Heart left ventricle (tissue), 16 donors: ENCODE results near the gene SPEM3. TPM values are rescaled to one million over a fixed set of nuclear protein-coding genes. Genes with fewer than 3 reads are reported as not detected.
"Not testable (repeated sequence)": the region's sequence is repeated elsewhere in the genome, so short reads cannot be mapped to it uniquely, and the experiment has no call there.

Source experiments
- ATAC-seq, 4 donors: fragments of 200-7000 bp; cut with Tn5 transposase; one replicate each; pipeline ENCODE4 v1.9.1; 2020 to 2022; ENCODE audit warnings: moderate library complexity in 4 of 4, mild to moderate bottlenecking in 3 of 4, moderate number of reproducible peaks in 1 of 4
- DNase-seq, 5 donors: peaks; one replicate each; pipeline ENCODE4 v3.0.0-alpha.2; 2020
- H3K27ac ChIP-seq, 12 donors: fragments of 200-600 bp; sonication (generic) in 4 of 12; one replicate each; pipeline versions ENCODE4 v1.5.0 to v1.8.0; 2016 to 2022; ENCODE audit warnings: mild to moderate bottlenecking in 2 of 12
- H3K27me3 ChIP-seq, 9 donors: fragments of 200-600 bp; sonication (generic) in 2 of 9; one replicate each; pipeline versions ENCODE4 v1.5.1 to v1.8.0; 2016 to 2022; ENCODE audit warnings: mild to moderate bottlenecking in 3 of 9
- H3K36me3 ChIP-seq, 9 donors: fragments of 200-600 bp; sonication (generic) in 2 of 9; one replicate each; pipeline versions ENCODE4 v1.5.0 to v1.8.0; 2018 to 2022; ENCODE audit warnings: mild to moderate bottlenecking in 2 of 9
- H3K4me1 ChIP-seq, 12 donors: fragments of 200-600 bp; sonication (generic) in 4 of 12; one replicate each; pipeline versions ENCODE4 v1.5.0 to v1.8.0; 2016 to 2022; ENCODE audit warnings: mild to moderate bottlenecking in 3 of 12
- H3K4me3 ChIP-seq, 12 donors: fragments of 200-600 bp; sonication (generic) in 4 of 12; one replicate each; pipeline versions ENCODE4 v1.5.0 to v1.8.0; 2017 to 2022; ENCODE audit warnings: mild to moderate bottlenecking in 9 of 12, moderate library complexity in 4 of 12
- H3K9me3 ChIP-seq, 12 donors: fragments of 200-600 bp; sonication (generic) in 4 of 12; one replicate each; pipeline versions ENCODE4 v1.5.0 to v1.8.0; 2016 to 2022; ENCODE audit warnings: mild to moderate bottlenecking in 1 of 12
- CTCF ChIP-seq, 12 donors: fragments of 200-600 bp; sonication (generic) in 4 of 12; IDR thresholded peaks; one replicate each; pipeline versions ENCODE4 v1.5.0 to v1.8.0; 2018 to 2022; ENCODE audit warnings: antibody characterized with exemption in 12 of 12, mild to moderate bottlenecking in 5 of 12
- POLR2A ChIP-seq, 2 donors: fragments of 450-650 bp; IDR thresholded peaks; one replicate each; pipeline ENCODE4 v1.6.1; 2017; ENCODE audit warnings: antibody characterized with exemption in 2 of 2, mild to moderate bottlenecking in 2 of 2, moderate library complexity in 2 of 2
- WGBS, 4 donors: extraction: QIAGEN DNeasy Blood & Tissue Kit in 2 of 4; methylation state at CpG; one replicate each; pipeline versions ENCODE4 v1.1.5 to v1.1.7; 2013 to 2018; 5-methylcytosine and 5-hydroxymethylcytosine counted together
- intact Hi-C, 10 donors: fragments of 100-400 bp; cut with DNase I; formaldehyde crosslinking; loops; one replicate each; pipeline versions ENCODE4 v1.11.1 to v1.14.2; 2022
- polyA plus RNA-seq, 2 donors: library from polyadenylated mRNA; stranded (reverse); fragments of 200-250 nt; gene quantifications; one replicate each; pipeline ENCODE4 v1.2.3, GENCODE V29; 2013
- total RNA-seq, 9 donors: library from RNA; depleted of rRNA in 2 of 9; stranded (reverse); fragments of >200 nt in 2 of 9; fragmentation: NEBNext Ultra II Directional in 3 of 9; extraction: Animal tissue kit (Norgen Biotek cat#: 25700) in 3 of 9; gene quantifications; one replicate each; pipeline versions ENCODE4 v1.1.0 to v1.2.4, GENCODE V29; 2016 to 2023
- donor health status: ischemic (EF 13 %, LVEDD 7.1; RV severe dilation, severe dysfunction).
- donor health status: healthy with polysubstance abuse.
- donor health status: DM: no; HTN: yes; CAD: no.
- donor health status: DM: no; HTN: no; CAD: no.
- donor health status: ischemic (EF 25% LVEDD 6.9; RV normal size, moderate dysfunction).
- donor health status: ischemic (EF 25% LVEDD 5.7; RV mildly dilated, moderate dysfunction).
- donor health status: healthy.
- donor health status: DM: yes; HTN: yes; CAD: no.
- donor health status: ischemic (EF 35%, LVEDD 5.7; RV mildly dilated, moderate dysfunction).
- donor health status: nonischemic (EF 11% LVEDD 7.7; RV severe dilation, severe dysfunction).
- donor health status: DM: yes; HTN: yes; CAD: no.
- donor health status: PGD.
- donor health status: ischemic (EF 29% LVEDD 5.4; RV normal size, mild dysfunction).
- donor health status: nonischemic (EF 23%, LVEDD 6.1; RV moderate dilation, normal function).

The SPEM3 gene
- total and polyA plus RNA-seq, 11 donors, result not detected

GRCh38 chr17:7466639-7467341 is 38.1 kb downstream of the SPEM3 start:
- 56 to 70% (median 61%) methylated on average over 15 to 16 of the region's 16 CpGs for WGBS, 4 donors
- H3K9me3 ChIP-seq, result no peaks in the 10 kb centered on the region
- peaks cover 5 to 61% (median 41%) of the 10 kb centered on the region in 12 donors for H3K4me1 ChIP-seq
- peak overlapping the region; percentile 69 to 86 (median 81) for H3K27ac ChIP-seq
- TF ChIP-seq POLR2A (IDR thresholded peaks at IDR 0.05) (no peak), CTCF (IDR thresholded peaks at IDR 0.05) (no peak)
- ATAC-seq (peak; percentile 43 to 72 (median 56)), DNase-seq (peak; percentile 76 to 90 (median 83))
- no peaks in the 10 kb centered on the region for H3K27me3 ChIP-seq
- intact Hi-C loops, result no loop called here
- no peak overlapping the region for H3K4me3 ChIP-seq
- H3K36me3 ChIP-seq, result peaks cover 0 to 49% (median 39%) of the 10 kb centered on the region in 9 donors

GRCh38 chr17:7467498-7467897 is 38.8 kb downstream of the SPEM3 start:
- intact Hi-C loops, result no loop called here
- H3K9me3 ChIP-seq, result no peaks in the 10 kb centered on the region
- WGBS, 4 donors, result 82 to 95% (median 91%) methylated on average over 3 of the region's 3 CpGs
- no peak for TF ChIP-seq CTCF (IDR thresholded peaks at IDR 0.05)
- no peak for TF ChIP-seq POLR2A (IDR thresholded peaks at IDR 0.05)
- no peak for DNase-seq
- peaks cover 0 to 45% (median 33%) of the 10 kb centered on the region in 9 donors for H3K36me3 ChIP-seq
- ATAC-seq, result no peak
- no peak overlapping the region for H3K4me3 ChIP-seq
- H3K4me1 ChIP-seq, result peaks cover 5 to 67% (median 43%) of the 10 kb centered on the region in 12 donors
- no peaks in the 10 kb centered on the region for H3K27me3 ChIP-seq
- peak overlapping the region; percentile 69 to 86 (median 81) for H3K27ac ChIP-seq

GRCh38 chr17:7468290-7468689 is 39.6 kb downstream of the SPEM3 start:
- H3K4me3 ChIP-seq, result no peak overlapping the region
- DNase-seq (no peak), ATAC-seq (no peak)
- peak overlapping the region in 4 of 12 donors; percentile 71 to 84 (median 81) for H3K27ac ChIP-seq
- intact Hi-C loops, result no loop called here
- H3K27me3 ChIP-seq, result no peaks in the 10 kb centered on the region
- peaks cover 0 to 37% (median 25%) of the 10 kb centered on the region in 9 donors for H3K36me3 ChIP-seq
- TF ChIP-seq CTCF (IDR thresholded peaks at IDR 0.05), result no peak
- TF ChIP-seq POLR2A (IDR thresholded peaks at IDR 0.05), result no peak
- peaks cover 5 to 69% (median 43%) of the 10 kb centered on the region in 12 donors for H3K4me1 ChIP-seq
- H3K9me3 ChIP-seq, result no peaks in the 10 kb centered on the region
- whole genome bisulfite sequencing, 4 donors, result 86 to 93% (median 89%) methylated on average over 11 of the region's 11 CpGs

- Histone ChIP-seq H3K4me3 (no peak overlapping the region), H3K4me1 (peaks cover 5 to 70% (median 43%) of the 10 kb centered on the region in 12 donors), H3K27ac (peak overlapping the region in 1 of 12 donors; percentile 81), H3K36me3 (peaks cover 0 to 31% (median 19%) of the 10 kb centered on the region in 9 donors), H3K27me3 (no peaks in the 10 kb centered on the region), H3K9me3 (no peaks in the 10 kb centered on the region)
- intact Hi-C loops, result no loop called here
- TF ChIP-seq CTCF (IDR thresholded peaks at IDR 0.05) (no peak), POLR2A (IDR thresholded peaks at IDR 0.05) (no peak)
- ATAC-seq, result no peak
- 80 to 91% (median 83%) methylated on average over 12 of the region's 12 CpGs for WGBS, 4 donors
- DNase-seq, result no peak
These were observed 40.2 kb downstream of the SPEM3 start for GRCh38 chr17:7468804-7469389.

GRCh38 chr17:7469843-7470242 is 41.2 kb downstream of the SPEM3 start:
- H3K9me3 ChIP-seq, H3K4me3 ChIP-seq, H3K27me3 ChIP-seq, ATAC-seq, intact Hi-C loops, DNase-seq: not testable (repeated sequence)
- H3K27ac ChIP-seq, result peak overlapping the region in 1 of 12 donors; percentile 9
- peaks cover 5 to 80% (median 48%) of the 10 kb centered on the region in 12 donors for H3K4me1 ChIP-seq
- 91 to 94% (median 93%) methylated on average over 12 of the region's 12 CpGs for WGBS, 4 donors
- H3K36me3 ChIP-seq, result peaks cover 0 to 23% (median 12%) of the 10 kb centered on the region in 9 donors

GRCh38 chr17:7470457-7470973 is 41.9 kb downstream of the SPEM3 start:
- DNase-seq, H3K27me3 ChIP-seq, intact Hi-C loops, ATAC-seq, H3K4me3 ChIP-seq, H3K9me3 ChIP-seq: not testable (repeated sequence)
- Histone ChIP-seq H3K27ac (peak overlapping the region in 4 of 12 donors; percentile 2 to 39 (median 34)), H3K36me3 (peaks cover 0 to 18% (median 9%) of the 10 kb centered on the region in 9 donors), H3K4me1 (peaks cover 5 to 86% (median 54%) of the 10 kb centered on the region in 12 donors)
- WGBS, 4 donors, result 68 to 70% (median 69%) methylated on average over 8 of the region's 8 CpGs
